Measurements from ENCODE around the gene ETS1.
A peak's percentile ranks its signal among the peaks of the same experiment; 100 is the strongest.

The ETS1 gene

GRCh38 chr11:128515826-128516778 is 71.3 kb downstream of the ETS1 start:
- peak; percentile 38 for DNase-seq

- peak; percentile 66 for DNase-seq
Observed at GRCh38 chr11:128515086-128515485, 72.3 kb downstream of the ETS1 start.

- no peak for DNase-seq
Observed at GRCh38 chr11:128513915-128514681, 73.3 kb downstream of the ETS1 start.

GRCh38 chr11:128512474-128512996 is 74.8 kb downstream of the ETS1 start:
- DNase-seq: peak; percentile 61

GRCh38 chr11:128511712-128512111 is 75.6 kb downstream of the ETS1 start:
- DNase-seq: no peak

GRCh38 chr11:128509621-128510389 is 77.6 kb downstream of the ETS1 start:
- DNase-seq: no peak

GRCh38 chr11:128508770-128509510 is 78.4 kb downstream of the ETS1 start:
- peak; percentile 60 for DNase-seq

GRCh38 chr11:128507936-128508335 is 79.4 kb downstream of the ETS1 start:
- no peak for DNase-seq

- peak; percentile 63 for DNase-seq
Observed at GRCh38 chr11:128506999-128507611, 80.3 kb downstream of the ETS1 start.

- peak; percentile 52 for DNase-seq
Observed at GRCh38 chr11:128506356-128506755, 81.0 kb downstream of the ETS1 start.

GRCh38 chr11:128505449-128506065 is 81.8 kb downstream of the ETS1 start:
- peak; percentile 29 for DNase-seq

- no peak for DNase-seq
Observed at GRCh38 chr11:128504486-128504885, 82.9 kb downstream of the ETS1 start.

GRCh38 chr11:128503245-128503991 is 83.9 kb downstream of the ETS1 start:
- DNase-seq: peak; percentile 41

- DNase-seq: peak; percentile 30
Observed at GRCh38 chr11:128502726-128503125, 84.6 kb downstream of the ETS1 start.

GRCh38 chr11:128501632-128502549 is 85.5 kb downstream of the ETS1 start:
- DNase-seq: no peak

GRCh38 chr11:128501008-128501407 is 86.3 kb downstream of the ETS1 start:
- no peak for DNase-seq

GRCh38 chr11:128500493-128500892 is 86.9 kb downstream of the ETS1 start:
- no peak for DNase-seq

- DNase-seq: peak; percentile 32
Observed at GRCh38 chr11:128499613-128500253, 87.6 kb downstream of the ETS1 start.
